Neural progenitor cell (in vitro differentiated cells): ENCODE results near the gene FMN1. TPM values are rescaled to one million over a fixed set of nuclear protein-coding genes. Genes with fewer than 3 reads are reported as not detected.

ENCODE experiments used
- DNase-seq: peaks from one replicate; pipeline ENCODE4 v3.0.0-alpha.2; 2016; ENCODE audit warnings: low spot score
- H2AFZ ChIP-seq: fragments of 200-600 bp; sonication (generic); replicated peaks from 2 replicates; pipeline ENCODE4 v1.6.1; 2016; ENCODE audit warnings: antibody characterized with exemption
- H3F3A ChIP-seq: fragments of 200-600 bp; sonication (generic); 2 replicates; pipeline ENCODE4 v1.6.1; 2016; ENCODE audit warnings: antibody characterized with exemption, low read depth
- H3K27ac ChIP-seq: fragments of 200-600 bp; sonication (generic); 2 replicates; pipeline ENCODE4 v1.5.1; 2016; ENCODE audit warnings: mild to moderate bottlenecking
- H3K27me3 ChIP-seq: fragments of 200-600 bp; sonication (generic); 2 replicates; pipeline ENCODE4 v1.6.1; 2016; ENCODE audit warnings: mild to moderate bottlenecking, moderate library complexity
- H3K36me3 ChIP-seq: fragments of 200-600 bp; sonication (generic); 2 replicates; pipeline ENCODE4 v1.5.1; 2016
- H3K4me1 ChIP-seq: fragments of 200-600 bp; sonication (generic); 2 replicates; pipeline ENCODE4 v1.6.1; 2016; ENCODE audit warnings: mixed run types
- H3K4me2 ChIP-seq: fragments of 200-600 bp; sonication (generic); 2 replicates; pipeline ENCODE4 v1.6.1; 2016
- H3K4me3 ChIP-seq: fragments of 200-600 bp; sonication (generic); 2 replicates; pipeline ENCODE4 v1.5.1; 2016
- H3K79me2 ChIP-seq: fragments of 200-600 bp; sonication (generic); 2 replicates; pipeline ENCODE4 v1.6.1; 2016; ENCODE audit warnings: low read depth
- H3K9ac ChIP-seq: fragments of 200-600 bp; sonication (generic); 2 replicates; pipeline ENCODE4 v1.6.1; 2016
- H3K9me3 ChIP-seq: fragments of 200-600 bp; sonication (generic); 2 replicates; pipeline ENCODE4 v1.5.1; 2016; ENCODE audit warnings: low read depth
- H4K20me1 ChIP-seq: fragments of 200-600 bp; sonication (generic); 2 replicates; pipeline ENCODE4 v1.6.1; 2016; ENCODE audit warnings: low read depth
- H3K27ac Mint-ChIP-seq: 3 replicates; pipeline ENCODE4 v1.8.0; 2021; ENCODE audit warnings: mixed read lengths
- H3K27me3 Mint-ChIP-seq: 2 replicates; pipeline ENCODE4 v1.8.0; 2022; ENCODE audit warnings: low read depth, mild to moderate bottlenecking, inconsistent platforms, moderate library complexity, mixed read lengths; ENCODE audit not compliant: insufficient read depth
- H3K36me3 Mint-ChIP-seq: 3 replicates; pipeline ENCODE4 v1.8.0; 2021; ENCODE audit warnings: mixed read lengths
- H3K4me1 Mint-ChIP-seq: 3 replicates; pipeline ENCODE4 v1.8.0; 2021; ENCODE audit warnings: mixed read lengths
- H3K4me3 Mint-ChIP-seq: 3 replicates; pipeline ENCODE4 v1.8.0; 2021; ENCODE audit warnings: mild to moderate bottlenecking, moderate library complexity, mixed read lengths
- H3K9me3 Mint-ChIP-seq: 3 replicates; pipeline ENCODE4 v1.8.0; 2020; ENCODE audit warnings: mixed read lengths
- CTCF ChIP-seq: fragments of 200-600 bp; sonication (generic); IDR thresholded peaks from 2 replicates; pipeline ENCODE4 v1.5.1; 2017; ENCODE audit warnings: antibody characterized with exemption, mild to moderate bottlenecking
- EZH2 ChIP-seq: fragments of 200-600 bp; sonication (generic); IDR thresholded peaks from 2 replicates; pipeline ENCODE4 v1.6.1; 2017; ENCODE audit warnings: antibody characterized with exemption, mild to moderate bottlenecking, moderate library complexity
- EZH2phosphoT487 ChIP-seq: fragments of 200-600 bp; sonication (generic); IDR thresholded peaks from 2 replicates; pipeline ENCODE4 v1.6.1; 2017; ENCODE audit warnings: antibody characterized with exemption
- total RNA-seq: library from RNA; depleted of rRNA; stranded (reverse); fragments of >200 nt; gene quantifications from 2 replicates; pipeline ENCODE4 v1.2.3, GENCODE V29; 2015; ENCODE audit warnings: low replicate concordance

The FMN1 gene
- total RNA-seq, 1 donor from 2014 or later = 5.7 TPM

DNA sequence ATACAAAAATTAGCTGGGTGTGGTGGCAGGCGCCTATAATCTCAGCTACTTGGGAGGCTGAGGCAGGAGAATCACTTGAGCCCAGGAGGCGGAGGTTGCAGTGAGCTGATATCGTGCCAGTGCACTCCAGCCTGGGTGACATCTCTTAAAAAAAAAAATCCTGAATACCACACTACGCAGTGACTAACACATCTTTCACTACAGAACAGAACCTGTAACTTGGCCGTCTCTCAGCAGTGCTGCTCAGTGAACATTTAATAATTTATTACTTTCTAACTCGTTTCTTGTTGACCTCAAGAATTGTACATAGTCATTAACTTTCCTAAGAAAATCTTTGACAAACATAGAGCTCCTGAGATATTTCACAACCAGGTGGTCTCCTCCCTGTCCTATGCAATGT, 472.9 kb downstream of the FMN1 start:
- H3K36me3 ChIP-seq = no peaks in the 10 kb centered on the region
- DNase-seq = no peak
- peaks cover 57% of the 10 kb centered on the region for H3K27me3 ChIP-seq
- H3K9ac ChIP-seq = no peak overlapping the region
- H3K79me2 ChIP-seq = peaks cover 9% of the 10 kb centered on the region
- peaks cover 5% of the 10 kb centered on the region for H3K9me3 ChIP-seq
- no peak overlapping the region for H2AFZ ChIP-seq
- Mint-ChIP-seq H3K9me3 (peaks cover 8% of the 10 kb centered on the region), H3K4me1 (peaks cover 18% of the 10 kb centered on the region), H3K27me3 (peaks cover 38% of the 10 kb centered on the region), H3K4me3 (no peak overlapping the region), H3K36me3 (peaks cover 4% of the 10 kb centered on the region), H3K27ac (no peak overlapping the region)
- peaks cover 34% of the 10 kb centered on the region for H3F3A ChIP-seq
- peaks cover 5% of the 10 kb centered on the region for H4K20me1 ChIP-seq
- no peak overlapping the region for H3K4me3 ChIP-seq
- H3K4me2 ChIP-seq = no peak overlapping the region
- no peak overlapping the region for H3K27ac ChIP-seq
- peaks cover 26% of the 10 kb centered on the region for H3K4me1 ChIP-seq
- no peak for TF ChIP-seq EZH2
- TF ChIP-seq CTCF = no peak
- TF ChIP-seq EZH2phosphoT487 = no peak

GRCh38 chr15:32718821-32719716, 475.4 kb downstream of the FMN1 start:
- H3K4me3 Mint-ChIP-seq = peak overlapping the region; percentile 83
- H3K27ac Mint-ChIP-seq = no peak overlapping the region
- no peaks in the 10 kb centered on the region for H3K9me3 Mint-ChIP-seq
- Histone ChIP-seq H4K20me1 (peaks cover 5% of the 10 kb centered on the region), H3K36me3 (no peaks in the 10 kb centered on the region), H3K79me2 (peaks cover 9% of the 10 kb centered on the region), H3K9me3 (no peaks in the 10 kb centered on the region), H3K27ac (no peak overlapping the region), H3F3A (peaks cover 38% of the 10 kb centered on the region), H3K4me2 (peak overlapping the region; percentile 92), H3K4me3 (peak overlapping the region; percentile 45), H2AFZ (peak overlapping the region; percentile 96), H3K27me3 (peaks cover 82% of the 10 kb centered on the region), H3K4me1 (peaks cover 29% of the 10 kb centered on the region), H3K9ac (no peak overlapping the region)
- peaks cover 20% of the 10 kb centered on the region for H3K4me1 Mint-ChIP-seq
- TF ChIP-seq EZH2phosphoT487 (peak; percentile 59), EZH2 (peak; percentile 62), CTCF (no peak)
- H3K36me3 Mint-ChIP-seq = no peaks in the 10 kb centered on the region
- peaks cover 42% of the 10 kb centered on the region for H3K27me3 Mint-ChIP-seq
- peak; percentile 73 for DNase-seq

GRCh38 chr15:32718227-32718820, 476.2 kb downstream of the FMN1 start:
- peak; percentile 73 for TF ChIP-seq EZH2
- peak; percentile 72 for TF ChIP-seq EZH2phosphoT487
- no peak for TF ChIP-seq CTCF
- H3K36me3 Mint-ChIP-seq = no peaks in the 10 kb centered on the region
- Histone ChIP-seq H2AFZ (peak overlapping the region; percentile 96), H3F3A (peaks cover 38% of the 10 kb centered on the region), H3K9me3 (no peaks in the 10 kb centered on the region), H3K79me2 (peaks cover 9% of the 10 kb centered on the region), H4K20me1 (peaks cover 5% of the 10 kb centered on the region), H3K4me2 (peak overlapping the region; percentile 92), H3K27ac (no peak overlapping the region), H3K9ac (no peak overlapping the region), H3K4me3 (peak overlapping the region; percentile 45), H3K4me1 (peaks cover 29% of the 10 kb centered on the region), H3K27me3 (peaks cover 90% of the 10 kb centered on the region), H3K36me3 (no peaks in the 10 kb centered on the region)
- H3K27ac Mint-ChIP-seq = no peak overlapping the region
- peak; percentile 76 for DNase-seq
- peaks cover 44% of the 10 kb centered on the region for H3K27me3 Mint-ChIP-seq
- peak overlapping the region; percentile 83 for H3K4me3 Mint-ChIP-seq
- H3K4me1 Mint-ChIP-seq = peaks cover 25% of the 10 kb centered on the region
- no peaks in the 10 kb centered on the region for H3K9me3 Mint-ChIP-seq
